Stimulated activated naive CD8-positive, alpha-beta T cell treated with anti-CD3 and anti-CD28 coated beads, Interleukin-15, Interleukin-2, amounts not matched to agents 100 ng/mL and 50 ng/mL, for 24 hours (primary cell): ENCODE data around the gene BUB1B.
"Not testable (repeated sequence)": the region's sequence is repeated elsewhere in the genome, so short reads cannot be mapped to it uniquely, and the experiment has no call there.

Experiments used
- H3K27ac Mint-ChIP-seq: one replicate; pipeline ENCODE4 v1.8.0; 2021; ENCODE audit warnings: mild to moderate bottlenecking, mixed read lengths
- H3K27me3 Mint-ChIP-seq: one replicate; pipeline ENCODE4 v1.8.0; 2021; ENCODE audit warnings: mixed read lengths
- H3K36me3 Mint-ChIP-seq: one replicate; pipeline ENCODE4 v1.8.0; 2021; ENCODE audit warnings: low read depth, mixed read lengths
- H3K4me1 Mint-ChIP-seq: one replicate; pipeline ENCODE4 v1.8.0; 2021; ENCODE audit warnings: low read depth, mixed read lengths
- H3K4me3 Mint-ChIP-seq: one replicate; pipeline ENCODE4 v1.8.0; 2021; ENCODE audit warnings: mild to moderate bottlenecking, mixed read lengths
- H3K9me3 Mint-ChIP-seq: one replicate; pipeline ENCODE4 v1.8.0; 2021; ENCODE audit warnings: mixed read lengths

The BUB1B gene

GRCh38 chr15:40154821-40155220, 6.0 kb upstream of the BUB1B start:
- not testable (repeated sequence) for H3K4me1 Mint-ChIP-seq, H3K9me3 Mint-ChIP-seq, H3K27me3 Mint-ChIP-seq, H3K27ac Mint-ChIP-seq, H3K36me3 Mint-ChIP-seq, H3K4me3 Mint-ChIP-seq

DNA sequence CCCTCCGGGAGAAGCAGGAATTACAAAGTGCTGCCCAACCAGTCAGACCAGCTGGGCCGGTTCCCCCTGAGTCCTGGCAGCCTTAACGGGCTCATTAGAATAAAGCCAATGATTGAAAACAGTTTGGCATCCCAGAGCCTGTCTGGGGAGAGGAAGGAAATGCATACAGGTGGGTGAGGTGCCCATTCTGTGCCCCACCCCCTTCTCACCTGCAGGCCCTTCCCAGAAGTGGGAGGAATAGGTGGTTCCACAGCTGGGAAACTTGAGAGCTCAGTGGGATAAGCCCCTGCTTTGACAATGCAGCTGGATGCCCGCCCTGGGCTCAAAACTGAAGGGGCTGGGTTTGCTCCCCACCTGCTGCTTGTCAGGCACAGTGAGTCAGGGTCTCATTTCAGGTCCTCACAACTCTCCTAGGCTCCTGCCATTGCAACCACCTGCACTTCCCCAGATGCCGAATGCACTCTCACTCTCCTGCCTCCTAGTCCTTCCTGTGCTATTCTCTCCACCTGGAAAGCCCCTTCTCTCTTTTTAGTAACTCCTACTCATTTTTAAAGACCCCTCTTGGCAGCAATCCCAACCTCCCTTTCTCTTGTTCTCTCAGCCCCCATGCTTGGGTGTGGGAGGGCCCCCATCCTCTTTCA, 5.5 kb upstream of the BUB1B start:
- no peak overlapping the region for H3K4me3 Mint-ChIP-seq
- no peaks in the 10 kb centered on the region for H3K36me3 Mint-ChIP-seq
- H3K27ac Mint-ChIP-seq, result no peak overlapping the region
- H3K9me3 Mint-ChIP-seq, result no peaks in the 10 kb centered on the region
- H3K4me1 Mint-ChIP-seq, result no peaks in the 10 kb centered on the region
- H3K27me3 Mint-ChIP-seq, result peaks cover 5% of the 10 kb centered on the region

DNA sequence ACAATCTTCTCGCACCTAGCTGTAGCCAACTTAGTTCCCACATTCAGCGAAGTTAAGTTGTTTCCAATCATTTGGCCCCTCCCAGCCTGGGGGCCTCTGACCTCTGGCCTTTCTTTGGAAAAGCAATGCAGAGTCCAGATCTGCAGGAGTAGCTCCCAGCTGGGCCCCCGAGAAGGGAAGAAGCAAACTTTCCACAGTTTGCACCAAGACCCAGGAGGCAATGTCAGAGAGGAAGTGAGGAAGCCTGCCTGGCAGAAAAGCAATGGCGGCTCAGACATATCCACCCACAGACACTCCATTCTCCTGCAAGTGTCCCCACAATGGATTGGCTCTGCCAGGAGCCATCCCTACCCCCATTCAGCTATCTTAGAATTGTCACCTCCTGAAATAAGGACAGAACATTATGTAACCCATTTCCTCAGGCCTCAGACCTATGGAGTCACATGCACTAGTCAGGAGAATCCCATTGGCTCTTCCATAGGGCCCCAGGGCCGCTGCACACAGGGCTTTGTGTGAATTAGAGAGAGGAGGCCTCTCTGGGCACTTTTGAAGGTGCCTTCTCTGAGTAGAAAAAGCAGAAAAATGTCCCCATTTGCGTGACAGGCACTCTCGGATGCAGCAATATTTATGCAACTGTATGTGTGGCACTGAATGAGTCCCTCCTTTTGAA, 3.0 kb upstream of the BUB1B start:
- no peak overlapping the region for H3K27ac Mint-ChIP-seq
- no peaks in the 10 kb centered on the region for H3K36me3 Mint-ChIP-seq
- no peak overlapping the region for H3K4me3 Mint-ChIP-seq
- no peaks in the 10 kb centered on the region for H3K9me3 Mint-ChIP-seq
- H3K27me3 Mint-ChIP-seq, result no peaks in the 10 kb centered on the region
- no peaks in the 10 kb centered on the region for H3K4me1 Mint-ChIP-seq

DNA sequence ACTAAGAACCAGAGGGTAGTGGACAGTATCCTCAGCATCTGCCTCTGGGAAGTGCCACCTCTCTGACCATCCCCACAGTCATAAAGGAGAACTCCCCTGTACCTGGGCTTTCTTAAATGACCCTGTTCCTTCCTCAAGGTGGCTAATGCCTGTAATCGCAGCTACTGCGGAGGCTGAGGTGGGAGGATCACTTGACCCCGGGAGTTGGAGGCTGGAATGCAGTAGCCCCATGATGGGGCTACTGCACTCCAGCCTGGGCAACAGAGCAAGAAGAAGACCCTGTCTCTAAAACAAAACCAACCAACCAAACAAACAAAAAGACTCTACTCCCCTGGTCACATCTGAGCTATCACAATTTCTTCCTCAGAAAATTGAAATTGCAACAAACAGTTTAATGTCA, 848 bp upstream of the BUB1B start:
- peaks cover 14% of the 10 kb centered on the region for H3K36me3 Mint-ChIP-seq
- H3K27ac Mint-ChIP-seq, result no peak overlapping the region
- no peaks in the 10 kb centered on the region for H3K9me3 Mint-ChIP-seq
- no peaks in the 10 kb centered on the region for H3K27me3 Mint-ChIP-seq
- peaks cover 10% of the 10 kb centered on the region for H3K4me1 Mint-ChIP-seq
- H3K4me3 Mint-ChIP-seq, result no peak overlapping the region

- Mint-ChIP-seq H3K9me3 (no peaks in the 10 kb centered on the region), H3K4me1 (peaks cover 10% of the 10 kb centered on the region), H3K27ac (no peak overlapping the region), H3K36me3 (peaks cover 32% of the 10 kb centered on the region), H3K27me3 (no peaks in the 10 kb centered on the region), H3K4me3 (no peak overlapping the region)
Observed at GRCh38 chr15:40161693-40162391, 973 bp downstream of the BUB1B start.

DNA sequence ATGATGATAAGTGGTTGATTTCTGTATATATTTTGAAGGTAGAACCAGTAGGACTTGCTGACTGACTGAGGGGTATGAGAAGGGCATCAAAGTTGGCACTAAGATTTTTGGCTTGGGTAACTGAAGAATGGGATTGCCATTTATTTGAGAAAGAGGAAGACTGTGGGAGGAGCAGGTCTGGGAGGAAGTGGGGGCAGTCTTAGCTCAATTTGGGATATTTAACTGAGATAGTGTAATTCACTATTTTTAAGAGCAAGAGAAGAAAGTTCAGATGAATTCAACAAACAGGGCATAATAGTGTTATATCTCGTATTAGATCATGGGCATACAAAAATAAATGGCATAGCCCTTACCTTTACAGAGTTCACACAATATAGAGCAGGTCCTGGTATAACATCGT, 1.7 kb downstream of the BUB1B start:
- Mint-ChIP-seq H3K27me3 (no peaks in the 10 kb centered on the region), H3K9me3 (no peaks in the 10 kb centered on the region), H3K36me3 (peaks cover 36% of the 10 kb centered on the region), H3K4me1 (peaks cover 11% of the 10 kb centered on the region), H3K4me3 (no peak overlapping the region), H3K27ac (no peak overlapping the region)

DNA sequence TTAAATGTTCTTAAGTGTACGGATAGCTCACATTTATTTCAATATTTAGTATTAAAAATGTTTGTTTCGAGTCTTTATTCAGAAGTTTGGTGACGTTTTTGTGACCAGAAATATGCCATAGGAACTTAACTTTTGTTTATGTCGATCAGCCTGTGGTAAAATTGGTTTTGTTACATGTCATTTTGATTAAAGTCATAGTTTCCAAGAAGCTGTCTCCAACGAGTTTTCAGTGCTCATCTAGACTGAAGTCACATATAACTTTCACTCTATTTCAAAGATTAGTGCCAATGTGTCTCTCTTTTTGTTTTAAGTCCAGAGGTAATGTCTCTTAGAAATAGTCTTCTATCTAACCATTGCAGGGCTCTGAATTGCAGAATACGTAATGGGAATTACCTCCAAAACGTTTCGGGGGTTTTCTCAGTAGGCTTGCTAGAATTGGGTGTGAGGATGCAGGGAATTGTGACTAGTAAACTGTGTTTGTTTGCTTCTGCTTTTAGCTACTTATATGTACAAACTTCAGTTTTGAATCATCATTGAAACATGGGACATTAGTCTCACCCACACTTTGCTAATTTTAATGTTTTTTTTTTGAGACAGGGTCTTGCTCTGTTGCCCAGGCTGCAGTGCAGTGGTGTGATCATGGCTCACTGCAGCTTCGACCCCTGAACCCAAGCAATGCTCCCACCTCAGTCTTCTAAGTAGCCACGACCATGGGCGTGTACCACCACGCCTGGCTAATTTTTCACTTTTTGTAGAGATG, 3.0 kb downstream of the BUB1B start:
- Mint-ChIP-seq H3K36me3 (peaks cover 48% of the 10 kb centered on the region), H3K9me3 (no peaks in the 10 kb centered on the region), H3K27me3 (no peaks in the 10 kb centered on the region), H3K4me3 (no peak overlapping the region), H3K27ac (peak overlapping the region; percentile 24), H3K4me1 (peaks cover 14% of the 10 kb centered on the region)

- Mint-ChIP-seq H3K4me1 (peaks cover 14% of the 10 kb centered on the region), H3K36me3 (peaks cover 72% of the 10 kb centered on the region)
- not testable (repeated sequence) for H3K27ac Mint-ChIP-seq, H3K9me3 Mint-ChIP-seq, H3K4me3 Mint-ChIP-seq, H3K27me3 Mint-ChIP-seq
Observed at GRCh38 chr15:40167374-40167773, 6.5 kb downstream of the BUB1B start.

DNA sequence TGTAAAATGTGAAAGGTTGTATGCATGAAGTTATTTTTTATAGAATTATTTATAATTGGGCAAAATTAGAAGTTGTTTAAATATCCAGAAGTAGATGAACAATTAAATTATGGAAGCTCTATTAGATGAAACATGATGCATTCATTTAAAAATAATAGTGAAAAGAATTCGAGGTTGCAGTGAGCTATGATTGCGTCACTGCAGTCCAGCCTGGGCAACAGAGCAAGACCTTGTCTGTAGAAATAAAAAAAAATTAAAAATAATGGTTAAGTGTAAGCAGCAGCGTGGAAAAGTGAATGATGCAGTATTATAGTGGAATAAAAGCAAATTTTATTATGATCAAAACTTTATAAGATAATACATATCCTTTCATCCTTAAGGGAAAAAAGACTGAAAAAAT, 14.3 kb downstream of the BUB1B start:
- no peaks in the 10 kb centered on the region for H3K27me3 Mint-ChIP-seq
- no peak overlapping the region for H3K4me3 Mint-ChIP-seq
- H3K36me3 Mint-ChIP-seq, result peaks cover 70% of the 10 kb centered on the region
- H3K9me3 Mint-ChIP-seq, result no peaks in the 10 kb centered on the region
- H3K27ac Mint-ChIP-seq, result no peak overlapping the region
- peaks cover 6% of the 10 kb centered on the region for H3K4me1 Mint-ChIP-seq

- Mint-ChIP-seq H3K27me3 (no peaks in the 10 kb centered on the region), H3K4me3 (no peak overlapping the region), H3K27ac (no peak overlapping the region), H3K36me3 (peaks cover 81% of the 10 kb centered on the region), H3K9me3 (no peaks in the 10 kb centered on the region), H3K4me1 (peaks cover 36% of the 10 kb centered on the region)
Observed at GRCh38 chr15:40182358-40183029, 21.6 kb downstream of the BUB1B start.

DNA sequence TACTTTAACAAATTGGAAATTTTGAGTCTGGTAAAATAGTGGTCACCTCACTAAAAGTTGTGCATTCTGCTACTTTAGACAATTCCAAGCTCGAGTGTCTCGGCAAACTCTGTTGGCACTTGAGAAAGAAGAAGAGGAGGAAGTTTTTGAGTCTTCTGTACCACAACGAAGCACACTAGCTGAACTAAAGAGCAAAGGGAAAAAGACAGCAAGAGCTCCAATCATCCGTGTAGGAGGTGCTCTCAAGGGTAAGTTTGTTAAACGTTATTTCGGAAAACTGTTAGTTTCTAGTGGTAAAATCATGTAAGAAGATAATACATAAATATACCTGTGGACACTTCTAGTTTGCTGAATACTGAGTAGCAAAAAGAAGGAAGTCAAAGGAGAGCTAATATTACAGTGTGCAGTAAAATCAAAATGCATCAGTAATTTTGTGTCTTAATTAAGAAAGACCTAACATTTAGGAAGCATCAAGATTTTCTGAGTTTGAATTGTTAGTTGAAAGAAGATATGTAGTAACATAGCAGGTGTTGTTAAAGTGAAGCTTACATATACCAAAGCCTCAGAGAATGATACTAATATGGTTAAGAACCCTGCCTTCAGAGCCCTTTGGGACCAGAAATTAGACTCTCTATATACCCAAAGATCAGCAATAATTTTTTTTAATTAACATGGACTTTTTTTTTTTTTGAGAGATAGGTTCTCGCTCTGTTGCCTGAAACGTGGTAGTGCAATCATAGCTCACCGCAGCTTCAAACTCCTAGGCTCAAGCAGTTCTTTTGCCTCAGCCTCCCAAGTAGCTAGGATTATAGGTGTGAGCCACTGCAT, 23.0 kb downstream of the BUB1B start:
- Mint-ChIP-seq H3K4me1 (peaks cover 32% of the 10 kb centered on the region), H3K9me3 (no peaks in the 10 kb centered on the region), H3K27ac (no peak overlapping the region), H3K27me3 (no peaks in the 10 kb centered on the region), H3K4me3 (no peak overlapping the region), H3K36me3 (peaks cover 77% of the 10 kb centered on the region)

DNA sequence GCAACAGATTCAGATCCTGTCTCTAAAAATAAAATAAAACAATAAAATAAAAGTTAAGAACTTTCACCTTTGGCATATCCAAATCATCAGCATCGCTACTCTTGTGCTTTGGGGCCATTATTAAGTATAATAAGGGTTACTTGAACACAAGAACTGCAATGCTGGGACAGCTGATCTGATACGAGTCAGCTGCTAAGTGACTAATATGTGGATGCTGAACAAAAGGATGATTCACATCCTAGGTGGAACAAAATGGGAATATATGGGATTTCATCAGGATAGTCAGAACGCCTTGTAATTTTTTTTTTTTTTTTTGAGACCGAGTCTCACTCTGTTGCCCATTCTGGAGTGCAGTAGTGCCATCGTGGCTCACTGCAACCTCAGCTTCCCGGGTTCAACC, 29.7 kb downstream of the BUB1B start:
- H3K27me3 Mint-ChIP-seq, result no peaks in the 10 kb centered on the region
- no peak overlapping the region for H3K4me3 Mint-ChIP-seq
- no peaks in the 10 kb centered on the region for H3K9me3 Mint-ChIP-seq
- peaks cover 70% of the 10 kb centered on the region for H3K36me3 Mint-ChIP-seq
- H3K4me1 Mint-ChIP-seq, result no peaks in the 10 kb centered on the region
- no peak overlapping the region for H3K27ac Mint-ChIP-seq

DNA sequence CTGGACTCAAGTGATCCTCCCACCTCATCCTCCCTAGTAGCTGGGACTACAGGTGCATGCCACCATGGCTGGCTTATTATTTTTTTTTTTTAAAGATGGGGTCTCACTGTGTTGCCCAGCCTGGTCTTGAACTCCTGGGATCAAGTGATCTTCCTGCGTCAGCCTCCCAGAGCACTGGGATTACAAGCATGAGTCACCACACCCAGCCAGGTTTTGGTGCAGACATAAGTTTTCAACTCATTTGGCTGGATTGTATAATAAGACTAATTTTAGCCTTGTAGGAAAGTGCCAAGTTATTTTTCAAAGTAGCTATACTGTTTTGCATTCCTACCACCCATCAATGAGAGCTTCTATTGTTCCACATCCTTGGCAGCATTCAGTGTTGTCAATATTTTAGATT, 32.1 kb downstream of the BUB1B start:
- Mint-ChIP-seq H3K27ac (no peak overlapping the region), H3K9me3 (no peaks in the 10 kb centered on the region), H3K27me3 (no peaks in the 10 kb centered on the region), H3K36me3 (peaks cover 82% of the 10 kb centered on the region), H3K4me3 (no peak overlapping the region), H3K4me1 (peaks cover 16% of the 10 kb centered on the region)

DNA sequence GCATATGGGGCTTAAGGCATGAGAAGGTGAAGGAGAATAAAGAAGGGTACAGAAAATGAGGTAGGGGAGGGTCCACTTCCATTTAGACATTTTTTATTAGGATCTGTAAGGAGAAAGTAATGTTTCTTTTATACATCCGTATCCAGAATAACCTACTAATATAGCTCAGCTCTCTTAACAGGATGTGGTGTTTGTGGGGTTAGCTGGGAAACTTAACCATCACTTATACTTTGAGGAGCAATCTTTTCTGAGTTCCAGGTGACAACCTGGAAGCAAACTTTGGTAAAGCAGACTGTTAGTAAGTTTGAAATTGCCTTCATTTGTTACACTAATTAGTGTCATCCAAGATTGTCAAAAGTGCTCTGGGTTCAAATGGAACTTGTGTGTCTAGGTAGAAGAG, 36.6 kb downstream of the BUB1B start:
- H3K9me3 Mint-ChIP-seq, result no peaks in the 10 kb centered on the region
- H3K36me3 Mint-ChIP-seq, result peaks cover 76% of the 10 kb centered on the region
- H3K27ac Mint-ChIP-seq, result peak overlapping the region; percentile 9
- H3K27me3 Mint-ChIP-seq, result no peaks in the 10 kb centered on the region
- no peak overlapping the region for H3K4me3 Mint-ChIP-seq
- peaks cover 16% of the 10 kb centered on the region for H3K4me1 Mint-ChIP-seq
